Coronary artery (tissue), 2 donors: ENCODE results near the gene MCTP1.

ENCODE experiments used
- DNase-seq: peaks from one replicate; pipeline ENCODE4 v3.0.0-alpha.2; 2017; ENCODE audit warnings: low spot score
- H3K27ac ChIP-seq, 2 donors: fragments of 200-600 bp; sonication (generic); one replicate each; pipeline ENCODE4 v1.5.1; 2016 to 2019
- H3K4me3 ChIP-seq: fragments of 200-600 bp; sonication (generic); 2 replicates; pipeline ENCODE4 v1.5.1; 2016; ENCODE audit warnings: mild to moderate bottlenecking, moderate library complexity
- CTCF ChIP-seq: fragments of 200-600 bp; sonication (generic); IDR thresholded peaks from one replicate; pipeline ENCODE4 v1.5.1; 2019; ENCODE audit warnings: antibody characterized with exemption

The MCTP1 gene

GRCh38 chr5:94793816-94794198, 491.1 kb downstream of the MCTP1 start:
- Histone ChIP-seq H3K4me3 (no peak overlapping the region), H3K27ac (no peak overlapping the region)
- DNase-seq: no peak
- no peak for TF ChIP-seq CTCF

- Histone ChIP-seq H3K27ac (no peak overlapping the region), H3K4me3 (no peak overlapping the region)
- no peak for DNase-seq
- TF ChIP-seq CTCF: no peak
Observed at GRCh38 chr5:94793113-94793815, 491.6 kb downstream of the MCTP1 start.

- DNase-seq: no peak
- Histone ChIP-seq H3K27ac (no peak overlapping the region), H3K4me3 (no peak overlapping the region)
- TF ChIP-seq CTCF: no peak
Observed at GRCh38 chr5:94791829-94792228, 493.1 kb downstream of the MCTP1 start.

- Histone ChIP-seq H3K4me3 (no peak overlapping the region), H3K27ac (no peak overlapping the region)
- no peak for DNase-seq
- TF ChIP-seq CTCF: no peak
Observed at GRCh38 chr5:94788527-94788926, 496.4 kb downstream of the MCTP1 start.

- Histone ChIP-seq H3K4me3 (no peak overlapping the region), H3K27ac (no peak overlapping the region)
- no peak for DNase-seq
- no peak for TF ChIP-seq CTCF
Observed at GRCh38 chr5:94784536-94785505, 500.1 kb downstream of the MCTP1 start.

- TF ChIP-seq CTCF: no peak
- Histone ChIP-seq H3K4me3 (no peak overlapping the region), H3K27ac (no peak overlapping the region)
- no peak for DNase-seq
Observed at GRCh38 chr5:94782383-94782782, 502.5 kb downstream of the MCTP1 start.
